GM12865 (cell line): Measurements from ENCODE around the gene PRR5L.

Source experiments
- DNase-seq: peaks from one replicate; pipeline ENCODE4 v3.0.0; 2010; ENCODE audit warnings: low read depth
- H3K4me3 ChIP-seq: 2 replicates; pipeline ENCODE4 v1.5.1; 2011; ENCODE audit warnings: mild to moderate bottlenecking, low read depth, low read length, control low read depth
- TF ChIP-seq, protein P1 (sequence below): IDR thresholded peaks from 2 replicates; pipeline ENCODE4 v1.5.1; 2011; ENCODE audit warnings: low read length, control low read depth, low read depth, inconsistent platforms; ENCODE audit not compliant: insufficient read depth; ENCODE audit errors: missing control alignments

PRR5L gene

GRCh38 chr11:36376888-36377758 is 81.0 kb downstream of the PRR5L start:
- TF ChIP-seq, protein P1, sequence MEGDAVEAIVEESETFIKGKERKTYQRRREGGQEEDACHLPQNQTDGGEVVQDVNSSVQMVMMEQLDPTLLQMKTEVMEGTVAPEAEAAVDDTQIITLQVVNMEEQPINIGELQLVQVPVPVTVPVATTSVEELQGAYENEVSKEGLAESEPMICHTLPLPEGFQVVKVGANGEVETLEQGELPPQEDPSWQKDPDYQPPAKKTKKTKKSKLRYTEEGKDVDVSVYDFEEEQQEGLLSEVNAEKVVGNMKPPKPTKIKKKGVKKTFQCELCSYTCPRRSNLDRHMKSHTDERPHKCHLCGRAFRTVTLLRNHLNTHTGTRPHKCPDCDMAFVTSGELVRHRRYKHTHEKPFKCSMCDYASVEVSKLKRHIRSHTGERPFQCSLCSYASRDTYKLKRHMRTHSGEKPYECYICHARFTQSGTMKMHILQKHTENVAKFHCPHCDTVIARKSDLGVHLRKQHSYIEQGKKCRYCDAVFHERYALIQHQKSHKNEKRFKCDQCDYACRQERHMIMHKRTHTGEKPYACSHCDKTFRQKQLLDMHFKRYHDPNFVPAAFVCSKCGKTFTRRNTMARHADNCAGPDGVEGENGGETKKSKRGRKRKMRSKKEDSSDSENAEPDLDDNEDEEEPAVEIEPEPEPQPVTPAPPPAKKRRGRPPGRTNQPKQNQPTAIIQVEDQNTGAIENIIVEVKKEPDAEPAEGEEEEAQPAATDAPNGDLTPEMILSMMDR = peak; percentile 44
- peak overlapping the region; percentile 58 for H3K4me3 ChIP-seq
- DNase-seq = no peak

GRCh38 chr11:36377759-36378564 is 81.9 kb downstream of the PRR5L start:
- TF ChIP-seq, protein P1 = no peak
- peak overlapping the region; percentile 58 for H3K4me3 ChIP-seq
- DNase-seq = no peak

- no peak overlapping the region for H3K4me3 ChIP-seq
- DNase-seq = no peak
- TF ChIP-seq, protein P1 = no peak
Measured at GRCh38 chr11:36379653-36380052, 83.6 kb downstream of the PRR5L start.

GRCh38 chr11:36380296-36381014 is 84.4 kb downstream of the PRR5L start:
- H3K4me3 ChIP-seq = no peak overlapping the region
- no peak for DNase-seq
- TF ChIP-seq, protein P1 = no peak

- H3K4me3 ChIP-seq = no peak overlapping the region
- no peak for DNase-seq
- TF ChIP-seq, protein P1 = no peak
Measured at GRCh38 chr11:36381015-36381360, 84.9 kb downstream of the PRR5L start.

DNA sequence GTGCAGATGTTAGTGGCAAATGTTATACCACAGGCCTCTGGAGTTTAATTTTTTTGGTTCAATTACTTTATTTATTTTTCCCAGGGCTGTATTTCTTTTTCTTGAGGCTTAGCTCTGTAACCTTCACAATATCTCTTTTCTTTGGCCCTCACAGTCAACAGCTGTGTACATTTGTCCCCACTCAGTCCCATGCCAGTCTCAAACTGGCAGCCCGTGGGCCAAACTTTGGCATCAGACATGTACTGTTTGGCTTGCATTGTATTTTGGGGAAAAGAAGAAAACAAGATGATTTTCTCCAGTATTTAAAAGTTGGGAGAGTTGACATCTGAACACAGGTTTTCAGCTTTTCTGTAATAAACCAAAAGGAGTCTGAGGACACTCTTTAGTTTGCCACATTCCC is 87.1 kb downstream of the PRR5L start:
- H3K4me3 ChIP-seq = no peak overlapping the region
- TF ChIP-seq, protein P1 = no peak
- no peak for DNase-seq
